ENCODE data around the gene API5.

Gene API5

GRCh38 chr11:43311791-43312607 is at the start of gene API5:
API5 (plus strand) TSS chr11:43311996; CDS start chr11:43312128, 132 bp downstream.
- no peaks in the 10 kb centered on the region for H3K9me3 ChIP-seq (ENCODE audit: control insufficient read depth, insufficient read depth, low read depth, low read length)
- peak within 1 kb of the TSS; percentile 100 for H3K4me3 ChIP-seq (ENCODE audit: low read depth, low read length)
- H3K27me3 ChIP-seq (ENCODE audit: control insufficient read depth, insufficient read depth, low read length) = no peaks in the 10 kb centered on the region
- H3K27ac ChIP-seq (ENCODE audit: low read depth, low read length) = peak within 1 kb of the TSS; percentile 88
- H3K36me3 ChIP-seq (ENCODE audit: control insufficient read depth, insufficient read depth, low read length) = no peaks in the 10 kb centered on the region; the same call in 1 of the 2 replicates
- peak within 1 kb of the TSS; percentile 99 for H3K9ac ChIP-seq (ENCODE audit: low read length)
- H3K4me1 ChIP-seq (ENCODE audit: control insufficient read depth, insufficient read depth, low read length) = 0 out of 2 replicates have a peak, but pooled peaks cover 5% of the 10 kb centered on the region

- H3K9me3 ChIP-seq (ENCODE audit: control insufficient read depth, insufficient read depth, low read depth, low read length) = peaks cover under 1% of the 10 kb centered on the region; the same call in 1 of the 2 replicates
- no peaks in the 10 kb centered on the region for H3K27me3 ChIP-seq (ENCODE audit: control insufficient read depth, insufficient read depth, low read length)
- H3K4me3 ChIP-seq (ENCODE audit: low read depth, low read length) = no peak overlapping the region
- H3K9ac ChIP-seq (ENCODE audit: low read length) = no peak overlapping the region
- H3K27ac ChIP-seq (ENCODE audit: low read depth, low read length) = no peak overlapping the region
- no peaks in the 10 kb centered on the region for H3K36me3 ChIP-seq (ENCODE audit: control insufficient read depth, insufficient read depth, low read length)
- H3K4me1 ChIP-seq (ENCODE audit: control insufficient read depth, insufficient read depth, low read length) = peaks cover 7% of the 10 kb centered on the region
Measured at GRCh38 chr11:43267856-43268580, 43.8 kb upstream of the API5 start.

- Histone ChIP-seq H3K36me3 (ENCODE audit: control insufficient read depth, insufficient read depth, low read length) (no peaks in the 10 kb centered on the region), H3K9me3 (ENCODE audit: control insufficient read depth, insufficient read depth, low read depth, low read length) (peaks cover 7% of the 10 kb centered on the region), H3K27ac (ENCODE audit: low read depth, low read length) (no peak overlapping the region), H3K4me3 (ENCODE audit: low read depth, low read length) (peak overlapping the region; percentile 15; the same call in 1 of the 2 replicates), H3K27me3 (ENCODE audit: control insufficient read depth, insufficient read depth, low read length) (no peaks in the 10 kb centered on the region), H3K4me1 (ENCODE audit: control insufficient read depth, insufficient read depth, low read length) (peaks cover 7% of the 10 kb centered on the region), H3K9ac (ENCODE audit: low read length) (no peak overlapping the region)
Measured at GRCh38 chr11:43268786-43269185, 43.0 kb upstream of the API5 start.

GRCh38 chr11:43269254-43269918 is 42.4 kb upstream of the API5 start:
- no peak overlapping the region for H3K27ac ChIP-seq (ENCODE audit: low read depth, low read length)
- peak overlapping the region; percentile 15; the same call in 1 of the 2 replicates for H3K4me3 ChIP-seq (ENCODE audit: low read depth, low read length)
- H3K36me3 ChIP-seq (ENCODE audit: control insufficient read depth, insufficient read depth, low read length) = no peaks in the 10 kb centered on the region
- peaks cover 10% of the 10 kb centered on the region for H3K9me3 ChIP-seq (ENCODE audit: control insufficient read depth, insufficient read depth, low read depth, low read length)
- peaks cover 7% of the 10 kb centered on the region for H3K4me1 ChIP-seq (ENCODE audit: control insufficient read depth, insufficient read depth, low read length)
- no peaks in the 10 kb centered on the region for H3K27me3 ChIP-seq (ENCODE audit: control insufficient read depth, insufficient read depth, low read length)
- H3K9ac ChIP-seq (ENCODE audit: low read length) = no peak overlapping the region

- H3K27ac ChIP-seq (ENCODE audit: low read depth, low read length) = no peak overlapping the region
- no peak overlapping the region for H3K4me3 ChIP-seq (ENCODE audit: low read depth, low read length)
- H3K36me3 ChIP-seq (ENCODE audit: control insufficient read depth, insufficient read depth, low read length) = no peaks in the 10 kb centered on the region
- H3K9ac ChIP-seq (ENCODE audit: low read length) = no peak overlapping the region
- H3K27me3 ChIP-seq (ENCODE audit: control insufficient read depth, insufficient read depth, low read length) = no peaks in the 10 kb centered on the region
- H3K9me3 ChIP-seq (ENCODE audit: control insufficient read depth, insufficient read depth, low read depth, low read length) = peaks cover 14% of the 10 kb centered on the region
- peaks cover 7% of the 10 kb centered on the region for H3K4me1 ChIP-seq (ENCODE audit: control insufficient read depth, insufficient read depth, low read length)
Measured at GRCh38 chr11:43270468-43270867, 41.3 kb upstream of the API5 start.

- Histone ChIP-seq H3K9me3 (ENCODE audit: control insufficient read depth, insufficient read depth, low read depth, low read length) (peaks cover 16% of the 10 kb centered on the region), H3K27me3 (ENCODE audit: control insufficient read depth, insufficient read depth, low read length) (peaks cover 3% of the 10 kb centered on the region; the same call in 1 of the 2 replicates), H3K4me3 (ENCODE audit: low read depth, low read length) (no peak overlapping the region), H3K9ac (ENCODE audit: low read length) (no peak overlapping the region), H3K4me1 (ENCODE audit: control insufficient read depth, insufficient read depth, low read length) (peaks cover 4% of the 10 kb centered on the region), H3K27ac (ENCODE audit: low read depth, low read length) (no peak overlapping the region), H3K36me3 (ENCODE audit: control insufficient read depth, insufficient read depth, low read length) (no peaks in the 10 kb centered on the region)
Measured at GRCh38 chr11:43278193-43278956, 33.4 kb upstream of the API5 start.

GRCh38 chr11:43282607-43283440 is 29.0 kb upstream of the API5 start:
- Histone ChIP-seq H3K4me1 (ENCODE audit: control insufficient read depth, insufficient read depth, low read length) (peaks cover 4% of the 10 kb centered on the region), H3K27ac (ENCODE audit: low read depth, low read length) (no peak overlapping the region), H3K9me3 (ENCODE audit: control insufficient read depth, insufficient read depth, low read depth, low read length) (no peaks in the 10 kb centered on the region), H3K36me3 (ENCODE audit: control insufficient read depth, insufficient read depth, low read length) (no peaks in the 10 kb centered on the region), H3K9ac (ENCODE audit: low read length) (no peak overlapping the region), H3K27me3 (ENCODE audit: control insufficient read depth, insufficient read depth, low read length) (peaks cover 3% of the 10 kb centered on the region; the same call in 1 of the 2 replicates), H3K4me3 (ENCODE audit: low read depth, low read length) (no peak overlapping the region)

GRCh38 chr11:43285826-43286225 is 26.0 kb upstream of the API5 start:
- Histone ChIP-seq H3K27me3 (ENCODE audit: control insufficient read depth, insufficient read depth, low read length) (peaks cover 3% of the 10 kb centered on the region; the same call in 1 of the 2 replicates), H3K4me1 (ENCODE audit: control insufficient read depth, insufficient read depth, low read length) (no peaks in the 10 kb centered on the region; the same call in 1 of the 2 replicates), H3K4me3 (ENCODE audit: low read depth, low read length) (no peak overlapping the region), H3K27ac (ENCODE audit: low read depth, low read length) (no peak overlapping the region), H3K9ac (ENCODE audit: low read length) (no peak overlapping the region), H3K36me3 (ENCODE audit: control insufficient read depth, insufficient read depth, low read length) (no peaks in the 10 kb centered on the region), H3K9me3 (ENCODE audit: control insufficient read depth, insufficient read depth, low read depth, low read length) (peaks cover 5% of the 10 kb centered on the region; the same call in 1 of the 2 replicates)

GRCh38 chr11:43289368-43289767 is 22.4 kb upstream of the API5 start:
- Histone ChIP-seq H3K36me3 (ENCODE audit: control insufficient read depth, insufficient read depth, low read length) (no peaks in the 10 kb centered on the region), H3K27ac (ENCODE audit: low read depth, low read length) (no peak overlapping the region), H3K27me3 (ENCODE audit: control insufficient read depth, insufficient read depth, low read length) (no peaks in the 10 kb centered on the region), H3K9ac (ENCODE audit: low read length) (no peak overlapping the region), H3K9me3 (ENCODE audit: control insufficient read depth, insufficient read depth, low read depth, low read length) (peaks cover 5% of the 10 kb centered on the region; the same call in 1 of the 2 replicates), H3K4me3 (ENCODE audit: low read depth, low read length) (no peak overlapping the region), H3K4me1 (ENCODE audit: control insufficient read depth, insufficient read depth, low read length) (no peaks in the 10 kb centered on the region)

- no peaks in the 10 kb centered on the region for H3K4me1 ChIP-seq (ENCODE audit: control insufficient read depth, insufficient read depth, low read length)
- no peaks in the 10 kb centered on the region for H3K27me3 ChIP-seq (ENCODE audit: control insufficient read depth, insufficient read depth, low read length)
- H3K9me3 ChIP-seq (ENCODE audit: control insufficient read depth, insufficient read depth, low read depth, low read length) = peaks cover 7% of the 10 kb centered on the region
- H3K27ac ChIP-seq (ENCODE audit: low read depth, low read length) = no peak overlapping the region
- no peaks in the 10 kb centered on the region for H3K36me3 ChIP-seq (ENCODE audit: control insufficient read depth, insufficient read depth, low read length)
- no peak overlapping the region for H3K9ac ChIP-seq (ENCODE audit: low read length)
- H3K4me3 ChIP-seq (ENCODE audit: low read depth, low read length) = no peak overlapping the region
Measured at GRCh38 chr11:43298397-43298796, 13.4 kb upstream of the API5 start.

Measured in HUES6 (cell line).